GM12892 (cell line): ENCODE results near the gene MEIG1.
"Not testable (repeated sequence)": the region's sequence is repeated elsewhere in the genome, so short reads cannot be mapped to it uniquely, and the experiment has no call there.

Experiments used
- POLR2A ChIP-seq: IDR thresholded peaks from 2 replicates; pipeline ENCODE4 v1.6.1; 2011; ENCODE audit warnings: low read depth, low read length, control low read depth
- TAF1 ChIP-seq: IDR thresholded peaks from 2 replicates; pipeline ENCODE4 v1.6.1; 2011; ENCODE audit warnings: low read depth, mild to moderate bottlenecking, control low read depth, low read length, borderline replicate concordance

DNA sequence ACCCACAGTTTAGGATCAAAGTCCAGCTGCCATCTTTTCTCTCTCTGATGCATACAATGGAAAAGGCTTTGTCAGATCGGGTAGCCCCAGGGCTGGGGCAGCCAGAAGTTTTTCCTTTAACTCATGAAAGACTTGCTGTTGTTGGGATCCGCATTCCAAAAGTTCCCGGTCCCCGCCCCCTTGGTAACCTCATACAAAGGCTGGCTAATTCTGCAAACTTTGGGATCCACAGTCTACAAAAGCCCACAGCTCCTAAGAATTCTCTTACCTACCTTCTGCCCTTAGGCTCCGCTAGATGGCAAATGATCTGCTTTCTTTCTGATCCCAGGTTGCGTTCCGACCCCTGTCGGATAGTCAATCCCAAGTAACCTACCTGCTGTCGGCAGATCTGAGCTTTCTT is 33.1 kb downstream of the MEIG1 start:
- not testable (repeated sequence) for TF ChIP-seq TAF1, POLR2A
